ENCODE results near the gene SLC31A1.
"Not testable (repeated sequence)": the region's sequence is repeated elsewhere in the genome, so short reads cannot be mapped to it uniquely, and the experiment has no call there.

Gene SLC31A1

DNA sequence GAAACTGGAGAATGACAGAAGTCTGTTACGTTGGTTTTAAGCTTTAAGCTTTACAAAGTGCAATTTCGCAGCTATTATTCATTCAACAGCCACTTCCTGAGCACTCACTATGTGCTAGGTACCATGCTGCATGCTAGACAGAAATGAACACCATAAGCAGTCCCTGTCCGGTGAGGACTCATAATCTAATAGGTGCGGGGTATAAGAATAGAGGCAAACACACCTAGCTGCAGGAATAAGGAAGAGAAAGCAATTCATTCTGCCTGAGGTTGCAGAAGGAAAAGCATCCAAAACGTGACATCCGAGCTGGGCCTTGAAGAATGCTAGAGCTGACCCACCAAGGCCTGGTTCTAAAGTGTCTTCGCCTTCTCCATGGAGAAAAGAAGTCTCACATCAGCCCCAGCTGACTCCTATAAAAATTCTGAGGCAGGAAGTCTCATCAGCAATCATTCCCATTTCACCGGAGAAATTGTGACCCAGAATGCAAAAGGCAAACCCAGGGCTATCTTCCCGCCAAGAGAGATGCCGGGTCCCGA, 809 bp upstream of the SLC31A1 start:
- DNase-seq (ENCODE audit: low read depth, low spot score), result no peak

DNA sequence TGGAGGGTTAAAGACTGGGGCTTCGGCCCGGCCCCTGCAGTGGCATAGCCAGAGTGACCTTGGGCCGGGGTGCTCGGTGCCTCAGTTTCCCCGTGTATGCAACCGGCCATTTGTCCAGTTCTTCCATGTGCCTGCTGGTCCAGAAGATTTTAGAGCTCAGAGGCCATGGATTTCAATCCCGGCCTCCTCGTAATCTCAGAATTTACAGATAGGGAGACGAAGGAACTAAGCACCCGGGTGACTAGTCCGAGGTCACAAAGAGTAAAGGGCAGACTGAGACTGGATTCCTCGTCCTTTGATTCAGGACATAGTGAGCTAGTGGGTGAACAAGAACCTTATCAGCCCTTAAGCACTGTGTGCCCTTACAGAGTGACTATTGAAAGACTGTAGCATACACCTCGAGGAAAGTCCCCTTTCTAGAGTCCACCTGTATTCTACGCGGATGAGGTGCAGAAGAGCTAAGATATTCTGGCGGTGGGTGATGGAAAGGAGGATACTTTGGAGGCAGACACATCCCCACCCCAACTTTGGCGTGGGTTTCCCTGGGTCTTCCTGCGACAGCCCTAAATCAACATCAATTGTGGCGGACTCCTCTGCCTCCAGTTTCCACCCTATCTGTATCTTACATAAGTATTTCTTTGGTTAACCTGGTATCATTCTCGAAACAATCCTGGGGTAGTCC, 597 bp downstream of the SLC31A1 start:
- DNase-seq (ENCODE audit: low read depth, low spot score), result no peak

DNA sequence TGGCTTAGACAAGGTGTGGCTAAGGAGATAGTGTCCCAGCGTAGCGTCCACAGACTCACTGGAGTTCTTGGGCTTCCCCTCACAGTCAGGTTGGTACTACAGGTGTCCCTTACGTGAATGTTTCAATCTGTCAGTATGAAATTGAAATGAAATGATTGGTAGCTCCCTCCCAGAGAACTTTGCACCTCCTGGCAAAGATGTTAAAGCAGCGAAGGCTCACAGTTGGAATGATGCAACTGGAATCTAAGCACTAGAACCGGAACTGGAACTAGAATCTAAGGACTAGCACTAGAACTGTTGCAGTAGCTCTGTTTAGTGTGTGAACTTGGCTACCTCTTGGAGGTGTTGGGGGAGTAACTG, 1.1 kb downstream of the SLC31A1 start:
- no peak for DNase-seq (ENCODE audit: low read depth, low spot score)

DNA sequence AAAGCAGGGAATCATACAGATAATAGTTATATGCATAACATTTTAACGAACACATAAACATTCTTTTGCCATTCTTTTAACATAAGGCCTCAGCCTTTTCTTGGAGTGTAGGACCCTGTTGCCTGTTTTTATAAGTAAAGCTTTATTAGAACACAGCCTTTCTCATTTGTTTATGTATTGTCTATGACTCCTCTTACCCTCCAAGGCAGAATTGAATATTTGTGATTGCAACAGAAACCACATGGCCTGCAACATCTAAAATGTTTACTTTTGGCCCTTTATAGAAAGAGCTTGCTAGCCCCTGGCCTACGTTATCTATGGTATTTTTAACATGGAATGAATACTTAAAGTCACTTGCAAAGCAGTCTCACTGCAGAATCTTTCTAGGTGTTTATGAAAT, 2.6 kb downstream of the SLC31A1 start:
- DNase-seq (ENCODE audit: low read depth, low spot score), result no peak

DNA sequence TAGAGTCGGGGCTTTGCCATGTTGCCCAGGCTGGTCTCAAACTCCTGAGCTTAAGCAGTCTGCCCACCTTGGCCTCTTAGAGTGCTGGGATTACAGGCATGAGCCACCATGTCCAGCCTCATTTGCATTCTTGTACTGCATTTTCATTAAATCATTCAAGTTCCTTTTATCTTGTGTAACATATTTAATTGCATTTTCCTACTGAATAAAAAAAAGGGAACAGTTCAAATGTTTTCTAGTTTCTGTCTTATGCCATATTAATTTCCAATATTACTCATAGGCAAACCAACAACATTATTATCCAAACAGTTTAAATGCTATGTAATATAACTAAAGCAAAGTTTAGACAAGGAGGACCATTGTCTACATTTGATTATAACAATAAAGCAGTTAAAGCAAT, 6.1 kb downstream of the SLC31A1 start:
- no peak for DNase-seq (ENCODE audit: low read depth, low spot score)

DNA sequence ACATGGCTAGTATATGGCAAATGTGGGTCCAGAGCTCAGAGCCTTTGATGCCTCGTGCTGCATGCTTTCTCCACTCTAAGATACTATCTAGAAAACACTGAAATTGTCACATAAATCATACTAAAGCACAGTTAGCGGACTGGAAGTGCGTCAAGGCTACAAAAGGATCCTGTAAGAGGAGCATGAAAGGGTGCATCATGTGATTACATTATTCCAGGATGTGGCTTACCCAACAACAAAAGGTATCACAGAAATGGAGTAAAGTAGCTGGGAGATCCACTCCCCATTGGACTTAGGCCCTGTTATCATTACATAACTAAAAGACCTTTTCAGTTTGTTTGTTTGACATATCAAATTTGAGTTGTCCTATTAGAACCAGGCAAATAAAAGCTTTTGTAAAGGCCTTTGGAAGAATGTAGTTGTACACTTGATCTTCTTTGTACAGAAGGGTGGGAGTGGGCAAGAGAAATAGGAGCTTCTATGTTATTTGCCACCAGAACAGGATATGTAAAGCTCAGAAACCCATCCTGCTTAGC, 6.9 kb downstream of the SLC31A1 start:
- no peak for DNase-seq (ENCODE audit: low read depth, low spot score)

DNA sequence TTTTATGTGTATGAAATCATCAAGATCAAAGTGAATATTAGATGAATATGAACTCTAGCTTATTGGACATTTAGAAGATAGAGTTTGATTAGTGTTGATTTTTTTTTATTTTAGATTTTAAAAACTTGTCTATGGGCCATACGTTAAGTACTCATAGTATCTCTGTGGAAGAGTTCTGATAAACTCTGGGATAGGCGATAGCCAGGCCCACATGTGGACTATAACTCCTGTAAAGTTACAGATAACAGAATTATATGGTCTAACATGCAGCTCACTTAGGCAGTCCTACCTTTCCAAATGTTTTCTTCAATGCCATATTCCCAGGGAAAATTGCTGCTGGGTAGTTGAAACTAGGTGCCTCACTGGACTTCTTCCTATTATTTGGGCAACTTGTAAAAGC, 10.4 kb downstream of the SLC31A1 start:
- DNase-seq (ENCODE audit: low read depth, low spot score), result no peak

DNA sequence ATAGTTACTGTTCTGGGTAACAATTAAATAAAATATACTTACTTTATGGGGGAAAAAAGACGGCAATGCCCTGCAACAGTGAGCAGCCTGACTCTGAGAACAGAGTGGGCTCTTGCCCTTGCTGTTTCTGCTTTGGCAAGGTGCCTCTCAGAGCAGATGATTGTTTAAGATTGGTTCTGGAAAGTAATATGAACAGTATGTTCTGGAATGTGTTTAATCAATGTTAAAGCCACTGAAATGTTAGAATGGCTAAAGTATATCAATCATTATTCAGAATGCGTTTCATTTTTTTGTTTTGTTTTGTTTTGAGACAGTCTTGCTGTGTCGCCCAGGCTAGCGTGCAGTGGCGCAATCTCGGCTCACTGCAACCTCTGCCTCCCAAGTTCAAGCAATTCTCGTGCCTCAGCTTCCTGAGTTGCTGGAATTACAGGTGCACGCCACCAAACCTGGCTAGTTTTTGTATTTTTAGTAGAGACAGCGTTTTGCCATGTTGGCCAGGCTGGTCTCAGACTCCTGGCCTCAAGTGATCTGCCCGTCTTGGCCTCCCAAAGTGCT, 14.4 kb downstream of the SLC31A1 start:
- not testable (repeated sequence) for DNase-seq (ENCODE audit: low read depth, low spot score)

DNA sequence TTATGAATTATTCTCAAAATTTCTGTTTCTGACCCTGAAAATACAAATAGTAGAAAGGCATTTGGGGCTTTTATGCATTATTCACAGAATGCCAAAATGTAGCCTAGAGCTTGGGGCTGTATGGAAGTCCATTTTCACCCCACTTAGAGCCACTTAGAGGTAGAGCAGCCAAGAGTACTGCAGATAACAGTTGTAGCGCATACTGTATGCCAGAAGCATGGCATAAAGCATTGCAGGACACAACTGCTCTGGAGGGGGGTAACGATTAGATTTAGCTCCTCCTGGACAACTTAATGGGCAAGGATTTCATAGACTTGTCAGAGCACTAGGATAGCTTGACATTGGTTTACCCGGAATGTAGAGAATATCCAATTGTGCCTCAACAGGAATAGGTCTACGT, 15.7 kb downstream of the SLC31A1 start:
- no peak for DNase-seq (ENCODE audit: low read depth, low spot score)

DNA sequence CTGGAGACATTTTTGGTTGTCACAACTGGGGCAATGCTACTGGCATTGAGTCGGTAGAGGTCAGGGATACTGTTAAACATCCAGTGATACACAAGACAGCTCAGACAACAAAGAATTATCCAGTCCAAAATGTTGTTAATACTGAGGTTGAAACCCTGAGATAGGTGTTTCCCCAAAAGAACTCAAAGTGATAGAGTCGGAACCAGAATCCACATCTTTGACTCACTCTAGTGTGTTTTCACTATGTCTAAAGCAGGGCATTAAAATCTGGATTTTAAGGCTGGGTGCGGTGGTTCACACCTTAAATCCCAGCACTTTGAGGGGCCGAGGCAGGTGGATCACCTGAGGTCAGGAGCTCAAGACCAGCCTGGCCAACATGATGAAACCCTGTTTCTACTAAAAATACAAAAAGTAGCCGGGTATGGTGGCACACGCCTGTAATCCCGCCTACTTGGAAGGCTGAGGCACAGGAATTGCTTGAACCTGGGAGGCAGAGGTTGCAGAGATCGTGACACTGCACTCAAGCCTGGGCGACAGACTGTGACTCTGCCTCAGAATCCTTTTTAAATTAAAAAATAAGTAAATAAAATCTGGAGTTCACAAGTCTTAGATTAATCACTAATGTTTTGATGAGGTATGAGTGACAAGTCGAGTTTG, 17.0 kb downstream of the SLC31A1 start:
- no peak for DNase-seq (ENCODE audit: low read depth, low spot score)

DNA sequence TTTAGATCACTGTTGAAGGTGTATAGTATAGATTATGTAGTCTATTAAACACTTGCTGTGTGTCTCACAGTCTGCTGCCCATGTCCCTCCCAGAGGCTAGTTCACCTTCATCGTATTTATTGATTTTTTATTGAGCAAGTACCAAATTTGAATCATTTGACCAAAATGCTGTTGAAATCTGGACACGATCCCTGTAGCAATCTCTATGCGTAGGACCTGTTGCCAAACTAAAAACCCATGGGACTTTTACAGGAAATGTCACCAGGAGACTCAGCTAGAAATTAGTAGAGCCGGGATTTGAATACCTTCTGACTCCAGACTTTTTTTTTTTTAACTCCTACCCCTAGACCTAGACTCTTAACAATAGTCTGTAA, 17.5 kb downstream of the SLC31A1 start:
- DNase-seq (ENCODE audit: low read depth, low spot score), result no peak

DNA sequence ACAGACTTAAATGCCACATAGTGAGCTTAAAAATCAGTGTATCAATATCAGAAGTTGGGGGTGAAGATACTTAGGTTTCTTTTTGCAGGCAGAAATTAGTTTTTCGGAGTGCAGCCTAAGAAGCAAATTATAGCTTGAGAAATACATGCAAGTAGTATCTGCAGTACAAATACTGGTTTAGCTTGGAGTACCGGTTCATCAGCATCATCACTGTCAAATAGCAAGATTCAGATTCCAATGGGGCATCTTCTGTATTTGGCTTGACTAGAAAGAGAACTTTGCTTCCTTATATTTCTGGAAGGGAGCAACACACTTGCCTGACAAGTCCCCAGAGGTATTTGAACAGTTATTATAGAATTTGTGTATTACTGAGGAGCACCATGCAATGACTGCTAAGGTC, 19.8 kb downstream of the SLC31A1 start:
- no peak for DNase-seq (ENCODE audit: low read depth, low spot score)

DNA sequence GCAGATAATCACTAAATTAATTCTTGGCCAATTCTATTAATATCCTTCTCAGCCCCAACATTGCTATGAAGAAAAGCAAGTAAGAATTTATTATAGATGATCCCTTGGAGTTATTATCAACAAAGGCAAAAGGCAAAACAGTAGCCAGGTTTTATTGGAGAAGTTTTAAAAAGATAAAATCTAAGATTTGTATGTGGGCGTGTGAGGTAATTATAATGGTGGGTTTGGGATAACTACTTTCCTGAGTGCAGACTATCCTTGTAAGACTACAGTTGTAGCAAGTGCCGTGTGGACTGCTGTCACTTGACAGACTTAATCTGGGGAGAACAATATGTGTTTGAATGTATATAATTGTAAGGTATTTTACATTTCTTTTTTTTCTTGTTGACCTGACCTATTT, 23.2 kb downstream of the SLC31A1 start:
- DNase-seq (ENCODE audit: low read depth, low spot score), result no peak

DNA sequence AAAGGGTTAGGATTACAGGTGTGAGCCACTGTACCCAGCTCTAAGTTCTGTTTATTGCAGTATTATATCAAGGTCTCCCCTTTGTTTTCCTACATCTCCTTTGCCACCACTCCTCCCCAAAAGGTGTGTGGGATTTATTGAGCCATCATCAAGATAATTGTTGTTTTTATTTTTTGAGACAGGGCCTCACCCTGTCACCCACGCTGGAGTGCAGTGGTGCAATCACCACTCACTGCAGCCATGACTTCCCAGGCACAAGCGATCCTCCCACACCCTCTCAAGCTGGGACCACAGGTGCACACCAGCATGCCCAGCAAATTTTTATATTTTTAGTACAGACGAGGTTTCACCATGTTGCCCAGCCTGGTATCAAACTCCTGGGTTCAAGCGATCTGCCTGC, 24.6 kb downstream of the SLC31A1 start:
- DNase-seq (ENCODE audit: low read depth, low spot score), result no peak

DNA sequence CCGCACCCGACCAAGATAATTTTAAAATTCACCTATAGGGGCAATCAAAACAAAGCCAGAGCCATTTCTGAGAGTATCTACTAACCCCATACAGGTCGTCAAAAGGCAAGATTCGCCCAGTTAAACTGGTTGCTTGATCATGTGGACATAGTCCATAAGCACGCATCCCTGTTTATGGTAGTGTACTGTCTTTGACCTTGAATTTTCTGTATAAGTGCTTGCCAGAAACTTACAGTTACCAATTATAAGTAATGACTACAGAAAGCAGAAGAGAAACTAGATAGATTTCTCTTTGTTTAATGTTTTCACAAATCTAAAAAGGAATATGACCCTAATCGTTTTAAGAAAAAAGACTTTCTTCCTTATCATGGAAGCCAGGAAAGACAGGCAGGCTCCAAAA, 25.6 kb downstream of the SLC31A1 start:
- no peak for DNase-seq (ENCODE audit: low read depth, low spot score)

DNA sequence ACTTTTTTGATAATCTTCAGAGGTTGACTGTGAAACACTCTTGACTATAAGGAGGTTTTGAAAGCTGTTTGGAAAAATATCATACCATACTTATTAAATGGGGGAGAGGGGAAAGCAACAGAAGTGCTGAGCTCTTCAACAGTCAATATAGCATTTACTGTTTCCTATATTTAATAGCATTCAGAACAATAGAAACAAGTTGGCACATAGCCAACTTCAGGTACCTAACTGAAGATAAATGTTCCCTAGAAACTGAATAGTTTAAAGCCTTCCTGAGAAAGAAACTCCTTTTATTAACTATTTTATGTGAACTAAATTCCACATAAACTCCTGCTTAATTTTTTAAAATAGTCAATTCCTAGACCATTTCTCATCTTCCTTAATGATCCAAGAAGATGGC, 26.3 kb downstream of the SLC31A1 start:
- DNase-seq (ENCODE audit: low read depth, low spot score), result no peak

DNA sequence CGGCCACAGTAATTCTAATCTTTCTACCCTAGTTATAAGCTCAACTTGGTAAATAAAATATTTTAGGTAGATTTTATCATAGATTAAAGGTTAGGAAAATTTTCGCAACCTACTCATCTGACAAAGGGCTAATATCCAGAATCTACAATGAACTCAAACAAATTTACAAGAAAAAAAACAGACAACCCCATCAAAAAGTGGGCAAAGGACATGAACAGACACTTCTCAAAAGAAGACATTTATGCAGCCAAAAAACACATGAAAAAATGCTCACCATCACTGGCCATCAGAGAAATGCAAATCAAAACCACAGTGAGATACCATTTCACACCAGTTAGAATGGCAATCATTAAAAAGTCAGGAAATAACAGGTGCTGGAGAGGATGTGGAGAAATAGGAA, 28.3 kb downstream of the SLC31A1 start:
- not testable (repeated sequence) for DNase-seq (ENCODE audit: low read depth, low spot score)

DNA sequence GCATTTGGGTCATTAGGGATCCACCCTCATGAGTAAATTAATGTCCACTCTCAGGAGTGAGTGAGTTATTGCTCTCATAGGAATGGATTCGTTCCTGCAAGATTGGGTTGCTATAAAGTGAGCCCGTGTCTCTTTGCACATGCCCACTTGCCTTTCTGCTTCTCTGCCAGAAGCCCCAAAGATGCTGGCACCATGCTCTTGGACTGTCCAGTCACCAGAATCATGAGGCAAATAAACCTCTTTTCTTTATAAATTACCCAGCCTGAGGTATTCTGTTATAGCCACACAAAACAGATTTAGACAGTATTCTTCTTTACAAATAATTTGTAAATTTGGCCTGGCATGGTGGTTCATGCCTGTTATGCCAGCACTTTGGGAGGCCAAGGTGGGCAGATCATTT, 29.5 kb downstream of the SLC31A1 start:
- DNase-seq (ENCODE audit: low read depth, low spot score), result no peak

DNA sequence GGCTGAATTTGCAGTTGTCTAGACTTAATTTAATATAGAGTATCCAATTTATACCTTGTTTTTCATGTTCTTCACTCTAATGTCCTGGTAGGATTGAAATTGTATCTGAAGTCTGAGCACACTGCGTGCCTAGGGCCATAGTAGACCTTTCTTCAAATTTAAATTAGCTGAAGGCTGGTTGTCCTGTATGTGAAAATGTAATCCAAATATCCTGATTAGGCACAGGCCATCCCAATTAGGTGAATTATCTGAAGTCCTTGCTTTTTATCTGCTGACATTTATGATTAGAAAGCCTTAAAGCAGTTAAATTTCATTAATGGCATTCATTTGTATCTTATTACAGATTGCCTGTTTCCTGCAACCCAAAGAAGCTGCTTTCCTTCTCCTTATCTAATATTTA, 33.6 kb downstream of the SLC31A1 start:
- no peak for DNase-seq (ENCODE audit: low read depth, low spot score)

DNA sequence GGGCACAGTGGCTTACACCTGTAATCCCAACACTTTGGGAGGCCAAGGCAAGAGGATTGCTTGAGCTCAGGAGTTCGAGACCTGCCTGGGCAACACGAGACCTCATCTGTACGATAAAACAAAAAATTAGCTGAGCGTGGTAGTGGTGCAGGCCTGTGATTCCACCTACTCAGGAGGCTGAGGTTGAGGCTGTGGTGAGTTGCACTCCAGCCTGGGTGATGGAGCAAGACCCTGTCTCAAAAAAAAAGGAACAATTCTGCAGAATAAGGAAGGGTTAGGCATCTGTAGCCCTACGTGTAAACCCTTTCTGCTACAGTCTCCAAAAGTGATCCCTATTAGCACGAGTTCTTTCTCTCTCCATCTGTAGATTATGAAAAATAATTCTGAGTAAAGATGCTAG, 34.1 kb downstream of the SLC31A1 start:
- no peak for DNase-seq (ENCODE audit: low read depth, low spot score)

DNA sequence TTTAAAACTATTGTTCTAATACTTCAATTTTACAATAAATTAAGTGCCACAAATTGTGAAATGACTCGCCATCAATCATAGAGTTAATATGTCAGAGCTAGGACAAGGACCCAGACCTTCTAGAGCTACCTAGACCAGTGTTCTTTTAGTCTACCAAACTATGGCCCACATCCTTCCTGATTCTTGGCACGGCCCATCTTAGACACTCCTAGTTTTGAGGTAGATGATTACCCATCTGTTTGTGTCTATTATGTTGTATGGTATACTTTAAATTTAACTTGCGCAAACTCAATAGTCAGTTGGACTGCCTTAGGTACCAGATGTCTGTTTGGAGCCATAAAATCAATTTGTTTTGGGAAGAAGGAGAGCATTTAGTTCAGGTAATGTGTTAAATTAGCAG, 36.5 kb downstream of the SLC31A1 start:
- DNase-seq (ENCODE audit: low read depth, low spot score), result no peak

DNA sequence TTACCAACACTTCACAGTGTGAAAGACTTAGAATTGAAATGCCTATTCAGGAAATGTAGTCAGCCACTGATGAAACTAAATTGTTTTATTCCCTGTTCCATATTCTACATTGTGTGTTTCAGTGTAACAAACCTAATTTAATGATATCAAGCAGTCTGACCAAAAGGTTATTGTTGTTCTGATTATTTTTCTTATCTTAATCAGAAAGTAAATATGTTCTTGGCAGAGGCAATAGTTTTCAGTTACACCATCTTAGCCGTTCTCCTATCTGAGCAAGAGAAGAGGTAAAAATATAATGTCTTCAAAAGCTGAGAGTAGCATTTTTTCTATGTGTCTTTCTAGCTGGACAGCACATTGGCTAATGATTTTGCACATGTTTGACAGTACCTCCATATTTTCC, 36.9 kb downstream of the SLC31A1 start:
- DNase-seq (ENCODE audit: low read depth, low spot score), result no peak
